H9 (cell line): ENCODE measurements around the gene DLX5. TPM values are rescaled to one million over a fixed set of nuclear protein-coding genes. Genes with fewer than 3 reads are reported as not detected.
A peak's percentile ranks its signal among the peaks of the same experiment; 100 is the strongest.

Experiments
- DNase-seq: peaks from one replicate; pipeline ENCODE4 v3.0.0-alpha.2; 2017
- H2AFZ ChIP-seq: one replicate; pipeline ENCODE4 v1.6.1; 2013; ENCODE audit warnings: mild to moderate bottlenecking, low read length, control low read depth, moderate library complexity
- H2AK5ac ChIP-seq: 2 replicates; pipeline ENCODE4 v1.6.1; 2013; ENCODE audit warnings: low read length, control low read depth, mixed read lengths; ENCODE audit not compliant: insufficient read length
- H2BK120ac ChIP-seq: one replicate; pipeline ENCODE4 v1.6.1; 2013; ENCODE audit warnings: low read depth, mild to moderate bottlenecking, low read length, control low read depth, inconsistent platforms; ENCODE audit not compliant: poor library complexity, severe bottlenecking
- H2BK12ac ChIP-seq: 2 replicates; pipeline ENCODE4 v1.6.1; 2013; ENCODE audit warnings: low read length, control low read depth, mixed read lengths, low read depth; ENCODE audit not compliant: insufficient read length
- H2BK15ac ChIP-seq: 2 replicates; pipeline ENCODE4 v1.6.1; 2013; ENCODE audit warnings: low read depth, low read length, control low read depth
- H2BK20ac ChIP-seq: one replicate; pipeline ENCODE4 v1.6.1; 2013; ENCODE audit warnings: low read depth, mild to moderate bottlenecking, low read length, control low read depth, inconsistent platforms; ENCODE audit not compliant: poor library complexity, severe bottlenecking
- H2BK5ac ChIP-seq: 2 replicates; pipeline ENCODE4 v1.6.1; 2013; ENCODE audit warnings: low read length, control low read depth, mixed read lengths; ENCODE audit not compliant: insufficient read length
- H3K14ac ChIP-seq: 2 replicates; pipeline ENCODE4 v1.6.1; 2013; ENCODE audit warnings: low read length, control low read depth; ENCODE audit not compliant: insufficient read depth
- H3K18ac ChIP-seq: 2 replicates; pipeline ENCODE4 v1.6.1; 2013; ENCODE audit warnings: low read depth, mild to moderate bottlenecking, mixed read lengths, low read length, control low read depth; ENCODE audit not compliant: insufficient read length
- H3K23ac ChIP-seq: 2 replicates; pipeline ENCODE4 v1.6.1; 2013; ENCODE audit warnings: low read length, control low read depth, mixed read lengths, low read depth; ENCODE audit not compliant: insufficient read length
- H3K23me2 ChIP-seq: 2 replicates; pipeline ENCODE4 v1.6.1; 2013; ENCODE audit warnings: low read depth, mild to moderate bottlenecking, mixed read lengths, low read length, control low read depth; ENCODE audit not compliant: insufficient read length, poor library complexity, severe bottlenecking
- H3K27ac ChIP-seq: 2 replicates; pipeline ENCODE4 v1.5.1; 2013; ENCODE audit warnings: low read length, control low read depth, mixed read lengths, low read depth; ENCODE audit not compliant: insufficient read length
- H3K27me3 ChIP-seq: 2 replicates; pipeline ENCODE4 v1.6.1; 2013; ENCODE audit warnings: low read length, control low read depth, inconsistent platforms; ENCODE audit not compliant: insufficient read depth
- H3K4ac ChIP-seq: 2 replicates; pipeline ENCODE4 v1.6.1; 2013; ENCODE audit warnings: low read depth, mild to moderate bottlenecking, control low read depth, inconsistent platforms, low read length, moderate library complexity
- H3K4me1 ChIP-seq: 2 replicates; pipeline ENCODE4 v1.6.1; 2013; ENCODE audit warnings: low read length, control low read depth, inconsistent platforms; ENCODE audit not compliant: insufficient read depth
- H3K4me2 ChIP-seq: 2 replicates; pipeline ENCODE4 v1.6.1; 2013; ENCODE audit warnings: low read length, control low read depth, mixed read lengths; ENCODE audit not compliant: insufficient read length, insufficient read depth
- H3K56ac ChIP-seq: 2 replicates; pipeline ENCODE4 v1.6.1; 2013; ENCODE audit warnings: low read depth, mild to moderate bottlenecking, mixed read lengths, low read length, control low read depth; ENCODE audit not compliant: insufficient read length
- H3K79me1 ChIP-seq: 2 replicates; pipeline ENCODE4 v1.6.1; 2013; ENCODE audit warnings: low read depth, mild to moderate bottlenecking, moderate library complexity, low read length, control low read depth, inconsistent platforms; ENCODE audit not compliant: insufficient read depth, poor library complexity, severe bottlenecking
- H3K79me2 ChIP-seq: 2 replicates; pipeline ENCODE4 v1.6.1; 2013; ENCODE audit warnings: low read length, control low read depth, inconsistent platforms; ENCODE audit not compliant: insufficient read depth
- H3K9ac ChIP-seq: 2 replicates; pipeline ENCODE4 v1.6.1; 2013; ENCODE audit warnings: low read length, control low read depth, mixed read lengths; ENCODE audit not compliant: insufficient read length; ENCODE audit errors: extremely low read depth
- H3K9me3 ChIP-seq: one replicate; pipeline ENCODE4 v1.6.1; 2013; ENCODE audit warnings: low read depth, low read length, inconsistent platforms; ENCODE audit not compliant: control insufficient read depth
- H3T11ph ChIP-seq: one replicate; pipeline ENCODE4 v1.6.1; 2013; ENCODE audit warnings: mild to moderate bottlenecking, low read length, control low read depth, inconsistent platforms
- H4K20me1 ChIP-seq: one replicate; pipeline ENCODE4 v1.6.1; 2013; ENCODE audit not compliant: control insufficient read depth, insufficient read length, insufficient read depth
- H4K5ac ChIP-seq: 2 replicates; pipeline ENCODE4 v1.6.1; 2013; ENCODE audit warnings: low read depth, mild to moderate bottlenecking, mixed read lengths, low read length, control low read depth; ENCODE audit not compliant: insufficient read length
- H4K8ac ChIP-seq: replicated peaks from 2 replicates; pipeline ENCODE4 v1.6.1; 2013; ENCODE audit warnings: low read length, control low read depth, mixed read lengths, low read depth; ENCODE audit not compliant: insufficient read length
- H4K91ac ChIP-seq: 2 replicates; pipeline ENCODE4 v1.6.1; 2013; ENCODE audit warnings: low read depth, mild to moderate bottlenecking, moderate library complexity, mixed read lengths, low read length, control low read depth; ENCODE audit not compliant: insufficient read length
- H3K27ac Mint-ChIP-seq, 3 experiments: 2 replicates in 2 of 3; 3 replicates in 1 of 3; pipeline ENCODE4 v1.8.0; 2020 to 2021; ENCODE audit warnings: mixed read lengths in 3 of 3, mild to moderate bottlenecking in 1 of 3, moderate library complexity in 1 of 3
- H3K27me3 Mint-ChIP-seq: 2 replicates; pipeline ENCODE4 v1.8.0; 2021; ENCODE audit warnings: low read depth, mild to moderate bottlenecking, moderate library complexity, mixed read lengths
- H3K36me3 Mint-ChIP-seq, 3 experiments: 2 replicates in 2 of 3; 3 replicates in 1 of 3; pipeline ENCODE4 v1.8.0; 2020 to 2021; ENCODE audit warnings: low read depth in 3 of 3, mixed read lengths in 3 of 3; ENCODE audit not compliant: insufficient read depth in 1 of 3
- H3K4me1 Mint-ChIP-seq, 2 experiments: 2 replicates each; pipeline ENCODE4 v1.8.0; 2020; ENCODE audit warnings: mixed read lengths in 2 of 2
- H3K4me3 Mint-ChIP-seq, 2 experiments: 2 replicates in 1 of 2; 3 replicates in 1 of 2; pipeline ENCODE4 v1.8.0; 2020 to 2021; ENCODE audit warnings: mild to moderate bottlenecking in 2 of 2, mixed read lengths in 2 of 2, moderate library complexity in 1 of 2
- H3K9me3 Mint-ChIP-seq, 2 experiments: 2 replicates in 1 of 2; 3 replicates in 1 of 2; pipeline ENCODE4 v1.8.0; 2020; ENCODE audit warnings: mild to moderate bottlenecking in 2 of 2, mixed read lengths in 2 of 2, moderate library complexity in 1 of 2
- CTCF ChIP-seq: fragments of 200-600 bp; sonication (generic); conservative IDR thresholded peaks from 3 replicates; pipeline ENCODE4 v1.8.0; 2021; ENCODE audit warnings: antibody characterized with exemption, mild to moderate bottlenecking
- WGBS: extraction: QIAGEN DNeasy Blood & Tissue Kit; methylation state at CpG from one replicate; pipeline ENCODE4 v1.1.7; 2013; ENCODE audit warnings: missing lambda C conversion rate, low lambda C conversion rate, mixed read lengths; ENCODE audit not compliant: insufficient read length; ENCODE audit errors: extremely low coverage; 5-methylcytosine and 5-hydroxymethylcytosine counted together
- total RNA-seq: library from RNA; stranded (reverse); gene quantifications from 2 replicates; pipeline ENCODE4 v1.2.1, GENCODE V29; 2021

The DLX5 gene
- total RNA-seq, 1 experiment from 2014 or later: 0.22 TPM

GRCh38 chr7:97020601-97020995 is 4.0 kb downstream of the DLX5 start:
- Histone ChIP-seq H3K79me2 (no peaks in the 10 kb centered on the region), H3K27me3 (peaks cover 98% of the 10 kb centered on the region), H3K23ac (no peak overlapping the region), H3T11ph (no peak overlapping the region), H2AFZ (no peak overlapping the region), H3K9me3 (no peaks in the 10 kb centered on the region), H3K4ac (no peak overlapping the region), H4K5ac (no peak overlapping the region), H3K56ac (no peak overlapping the region), H2AK5ac (no peak overlapping the region), H3K4me1 (0 out of 2 replicates have a peak, but pooled peaks cover 2% of the 10 kb centered on the region), H2BK120ac (no peak overlapping the region), H3K4me2 (no peak overlapping the region), H3K79me1 (no peaks in the 10 kb centered on the region), H2BK5ac (no peak overlapping the region), H3K27ac (no peak overlapping the region), H3K18ac (no peak overlapping the region), H3K9ac (no peak overlapping the region), H3K14ac (no peak overlapping the region; the same call in 1 of the 2 replicates), H4K20me1 (peaks cover 3% of the 10 kb centered on the region), H3K23me2 (peaks cover 12% of the 10 kb centered on the region), H4K91ac (no peak overlapping the region), H4K8ac (no peak overlapping the region), H2BK15ac (no peak overlapping the region), H2BK12ac (no peak overlapping the region), H2BK20ac (no peak overlapping the region)
- H3K27me3 Mint-ChIP-seq: peaks cover 100% of the 10 kb centered on the region
- peaks cover 5 to 21% of the 10 kb centered on the region in 2 experiments for H3K9me3 Mint-ChIP-seq
- H3K36me3 Mint-ChIP-seq: no peaks in the 10 kb centered on the region; a peak in 1 of 7 replicates
- DNase-seq: peak; percentile 41
- no CpG with 5 or more reads among the region's 17 CpGs for WGBS
- H3K27ac Mint-ChIP-seq: no peak overlapping the region
- H3K4me3 Mint-ChIP-seq: peak overlapping the region; percentile 11 to 70; a peak in 4 of 5 replicates
- H3K4me1 Mint-ChIP-seq: peaks cover 55 to 79% of the 10 kb centered on the region in 2 experiments
- no peak for TF ChIP-seq CTCF
